Osteocyte (in vitro differentiated cells): ENCODE results near the gene FGB. TPM values are rescaled to one million over a fixed set of nuclear protein-coding genes. Genes with fewer than 3 reads are reported as not detected.

Experiments used
- DNase-seq: peaks from one replicate; pipeline ENCODE4 v3.0.0; 2021; ENCODE audit warnings: mixed read lengths; ENCODE audit not compliant: unreplicated experiment; ENCODE audit errors: extremely low spot score
- H3K27ac Mint-ChIP-seq: one replicate; pipeline ENCODE4 v1.8.0; 2021; ENCODE audit warnings: mild to moderate bottlenecking, mixed read lengths; ENCODE audit not compliant: unreplicated experiment
- H3K27me3 Mint-ChIP-seq: one replicate; pipeline ENCODE4 v1.8.0; 2021; ENCODE audit warnings: mixed read lengths; ENCODE audit not compliant: unreplicated experiment
- H3K36me3 Mint-ChIP-seq: one replicate; pipeline ENCODE4 v1.8.0; 2021; ENCODE audit warnings: mixed read lengths; ENCODE audit not compliant: unreplicated experiment
- H3K4me1 Mint-ChIP-seq: one replicate; pipeline ENCODE4 v1.8.0; 2021; ENCODE audit warnings: mixed read lengths; ENCODE audit not compliant: unreplicated experiment
- H3K4me3 Mint-ChIP-seq: one replicate; pipeline ENCODE4 v1.8.0; 2021; ENCODE audit warnings: mild to moderate bottlenecking, moderate library complexity, mixed read lengths; ENCODE audit not compliant: unreplicated experiment
- H3K9me3 Mint-ChIP-seq: one replicate; pipeline ENCODE4 v1.8.0; 2021; ENCODE audit warnings: mixed read lengths; ENCODE audit not compliant: unreplicated experiment
- CTCF ChIP-seq: fragments of 200-600 bp; sonication (generic); IDR thresholded peaks from 2 replicates; pipeline ENCODE4 v1.5.0; 2021; ENCODE audit warnings: antibody characterized with exemption, mild to moderate bottlenecking, moderate library complexity
- total RNA-seq: library from RNA; stranded (reverse); gene quantifications from 2 replicates; pipeline ENCODE4 v1.2.1, GENCODE V29; 2021

Gene FGB
- total RNA-seq, 1 donor from 2014 or later: not detected

GRCh38 chr4:154610582-154610981, 47.8 kb downstream of the FGB start:
- H3K4me1 Mint-ChIP-seq: no peaks in the 10 kb centered on the region
- H3K4me3 Mint-ChIP-seq: no peak overlapping the region
- no peak for TF ChIP-seq CTCF
- no peak overlapping the region for H3K27ac Mint-ChIP-seq
- H3K36me3 Mint-ChIP-seq: no peaks in the 10 kb centered on the region
- DNase-seq: no peak
- peaks cover 13% of the 10 kb centered on the region for H3K27me3 Mint-ChIP-seq
- H3K9me3 Mint-ChIP-seq: no peaks in the 10 kb centered on the region

GRCh38 chr4:154611833-154612232, 49.0 kb downstream of the FGB start:
- TF ChIP-seq CTCF: no peak
- H3K27me3 Mint-ChIP-seq: peaks cover 15% of the 10 kb centered on the region

GRCh38 chr4:154612472-154613414, 49.9 kb downstream of the FGB start, which contains the start of gene FGG:
Gene FGG (minus strand): TSS chr4:154612656. CDS start chr4:154612609, 47 bp downstream.
- H3K4me3 Mint-ChIP-seq: no peak within 1 kb of the TSS
- H3K27me3 Mint-ChIP-seq: peaks cover 20% of the 10 kb centered on the region
- H3K27ac Mint-ChIP-seq: no peak within 1 kb of the TSS
- H3K4me1 Mint-ChIP-seq: no peaks in the 10 kb centered on the region
- DNase-seq: no peak
- H3K9me3 Mint-ChIP-seq: no peaks in the 10 kb centered on the region
- no peaks in the 10 kb centered on the region for H3K36me3 Mint-ChIP-seq
- no peak for TF ChIP-seq CTCF

More at GRCh38 chr4:154611833-154612232, 49.0 kb downstream of the FGB start:
- H3K36me3 Mint-ChIP-seq: no peaks in the 10 kb centered on the region
- no peaks in the 10 kb centered on the region for H3K9me3 Mint-ChIP-seq
- DNase-seq: no peak
- H3K27ac Mint-ChIP-seq: no peak overlapping the region
- H3K4me1 Mint-ChIP-seq: no peaks in the 10 kb centered on the region
- no peak overlapping the region for H3K4me3 Mint-ChIP-seq

GRCh38 chr4:154614306-154614705, 51.5 kb downstream of the FGB start:
- TF ChIP-seq CTCF: no peak
- H3K9me3 Mint-ChIP-seq: no peaks in the 10 kb centered on the region
- H3K27me3 Mint-ChIP-seq: peaks cover 18% of the 10 kb centered on the region
- no peak overlapping the region for H3K4me3 Mint-ChIP-seq
- no peak for DNase-seq
- no peaks in the 10 kb centered on the region for H3K36me3 Mint-ChIP-seq
- H3K27ac Mint-ChIP-seq: no peak overlapping the region
- H3K4me1 Mint-ChIP-seq: no peaks in the 10 kb centered on the region

GRCh38 chr4:154615211-154615610, 52.4 kb downstream of the FGB start:
- no peak for TF ChIP-seq CTCF
- Mint-ChIP-seq H3K9me3 (no peaks in the 10 kb centered on the region), H3K4me3 (no peak overlapping the region), H3K36me3 (no peaks in the 10 kb centered on the region), H3K4me1 (no peaks in the 10 kb centered on the region), H3K27me3 (peaks cover 19% of the 10 kb centered on the region), H3K27ac (no peak overlapping the region)
- no peak for DNase-seq
